HCT116 (cell line): ENCODE measurements around the gene KLF9. TPM values are rescaled to one million over a fixed set of nuclear protein-coding genes. Genes with fewer than 3 reads are reported as not detected.

Experiments used
- ATAC-seq: fragments of 200-7000 bp; cut with Tn5 transposase; 2 replicates; pipeline ENCODE4 v1.9.1; 2020; ENCODE audit warnings: mild to moderate bottlenecking, moderate library complexity
- BruUV-seq: library from RNA; stranded (reverse); fragments of 400-500 nt; replicated peaks from 2 replicates; lab custom pipeline; 2021; lab: Mats Ljungman, UMichigan
- CTCF ChIA-PET: fragments of 300-600 bp; sonication (Branson Sonifier 250); formaldehyde crosslinking; loops from one replicate; lab custom pipeline; 2021; ENCODE audit warnings: antibody characterized with exemption; lab: Charles Lee
- POLR2A ChIA-PET: fragments of 300-600, 350-600 bp; sonication (Branson Sonifier 250); formaldehyde crosslinking; loops from one replicate; lab custom pipeline; 2021; ENCODE audit warnings: antibody characterized with exemption; lab: Charles Lee
- RAD21 ChIA-PET, 2 experiments: fragments of 300-600 bp; sonication (Branson Sonifier 250); formaldehyde crosslinking; loops; one replicate each; lab custom pipeline; 2023; ENCODE audit warnings: low total read pairs in 2 of 2; ENCODE audit not compliant: uncharacterized antibody in 2 of 2, unreplicated experiment in 2 of 2, low non-redundant PET in 1 of 2; lab: Charles Lee
- DNase-seq: peaks from one replicate; pipeline ENCODE4 v3.0.0-alpha.2; 2010; ENCODE audit warnings: low read depth, low spot score
- H2AFZ ChIP-seq: fragments of 200-600 bp; shearing (Covaris generic), sonication (generic); 2 replicates; pipeline ENCODE4 v1.6.1; 2017; ENCODE audit warnings: low read depth, mixed run types, mixed read lengths, antibody characterized with exemption, low read length; ENCODE audit not compliant: poor library complexity, severe bottlenecking
- H3K27ac ChIP-seq: 2 replicates; pipeline ENCODE4 v1.5.1; 2012; ENCODE audit warnings: low read depth, low read length
- H3K27me3 ChIP-seq: fragments of 200-600 bp; sonication (generic); 2 replicates; pipeline ENCODE4 v1.6.1; 2016; ENCODE audit warnings: mixed run types, low read length, mixed read lengths; ENCODE audit not compliant: insufficient read depth
- H3K36me3 ChIP-seq, 2 experiments: fragments of 200-500 bp in 1 of 2; fragments of 200-600 bp in 1 of 2; sonication (Bioruptor generic) in 1 of 2; sonication (generic) in 1 of 2; 2 replicates each; pipeline versions ENCODE4 v1.5.1 to v1.6.1; 2014 to 2016; ENCODE audit warnings: low read length in 2 of 2, inconsistent platforms in 1 of 2, mixed read lengths in 1 of 2, mixed run types in 1 of 2; ENCODE audit not compliant: insufficient read depth in 2 of 2, control insufficient read depth in 1 of 2
- H3K4me1 ChIP-seq, 2 experiments: fragments of 200-600 bp in 1 of 2; sonication (generic) in 1 of 2; 2 replicates each; pipeline versions ENCODE4 v1.5.1 to v1.6.1; 2012 to 2017; ENCODE audit warnings: low read length in 2 of 2, inconsistent platforms in 1 of 2, mild to moderate bottlenecking in 1 of 2, mixed read lengths in 1 of 2, mixed run types in 1 of 2, moderate library complexity in 1 of 2; ENCODE audit not compliant: insufficient read depth in 2 of 2, control insufficient read depth in 1 of 2
- H3K4me2 ChIP-seq: fragments of 200-600 bp; sonication (generic); 2 replicates; pipeline ENCODE4 v1.6.1; 2017; ENCODE audit warnings: mixed run types, low read length, mixed read lengths
- H3K4me3 ChIP-seq, 2 experiments: fragments of 200-600 bp in 1 of 2; sonication (generic) in 1 of 2; replicated peaks in 1 of 2; 2 replicates each; pipeline ENCODE4 v1.5.1; 2011 to 2016; ENCODE audit warnings: low read length in 2 of 2, control low read depth in 1 of 2, low read depth in 1 of 2, mild to moderate bottlenecking in 1 of 2, mixed read lengths in 1 of 2, mixed run types in 1 of 2
- H3K79me2 ChIP-seq: fragments of 200-600 bp; sonication (generic); 2 replicates; pipeline ENCODE4 v1.6.1; 2017; ENCODE audit warnings: mild to moderate bottlenecking, mixed run types, low read length, moderate library complexity, mixed read lengths; ENCODE audit not compliant: insufficient read depth
- H3K9ac ChIP-seq: fragments of 200-600 bp; sonication (generic); 2 replicates; pipeline ENCODE4 v1.6.1; 2016; ENCODE audit warnings: low read length, mixed read lengths
- H3K9me2 ChIP-seq: fragments of 200-600 bp; sonication (generic), shearing (Covaris generic); 2 replicates; pipeline ENCODE4 v1.6.1; 2017; ENCODE audit warnings: mixed run types, mild to moderate bottlenecking, moderate library complexity; ENCODE audit not compliant: insufficient read depth
- H3K9me3 ChIP-seq, 2 experiments: fragments of 200-500 bp in 1 of 2; fragments of 200-600 bp in 1 of 2; sonication (Bioruptor generic) in 1 of 2; sonication (generic) in 1 of 2; 2 replicates each; pipeline ENCODE4 v1.6.1; 2014 to 2017; ENCODE audit warnings: low read length in 2 of 2, mixed read lengths in 2 of 2, inconsistent platforms in 1 of 2, low read depth in 1 of 2, mild to moderate bottlenecking in 1 of 2, mixed run types in 1 of 2, moderate library complexity in 1 of 2; ENCODE audit not compliant: control insufficient read depth in 1 of 2, insufficient read depth in 1 of 2
- H4K20me1 ChIP-seq: fragments of 200-600 bp; sonication (generic), shearing (Covaris generic); 2 replicates; pipeline ENCODE4 v1.6.1; 2017; ENCODE audit warnings: mixed run types, mild to moderate bottlenecking, moderate library complexity; ENCODE audit not compliant: insufficient read depth
- EZH2phosphoT487 ChIP-seq: fragments of 200-600 bp; IDR thresholded peaks from 2 replicates; pipeline ENCODE4 v1.6.1; 2018; ENCODE audit warnings: antibody characterized with exemption, borderline replicate concordance
- FOSL1 ChIP-seq: IDR thresholded peaks from 2 replicates; pipeline ENCODE4 v1.6.1; 2012; ENCODE audit warnings: low read depth
- JUND ChIP-seq: IDR thresholded peaks from 2 replicates; pipeline ENCODE4 v1.6.1; 2012
- POLR2AphosphoS5 ChIP-seq: IDR thresholded peaks from 2 replicates; pipeline ENCODE4 v1.6.1; 2011; ENCODE audit warnings: mild to moderate bottlenecking, low read depth, low read length, moderate library complexity
- SIN3A ChIP-seq: IDR thresholded peaks from 2 replicates; pipeline ENCODE4 v1.6.1; 2012; ENCODE audit warnings: low read depth
- SRF ChIP-seq: IDR thresholded peaks from 2 replicates; pipeline ENCODE4 v1.6.1; 2012; ENCODE audit warnings: low read depth
- YY1 ChIP-seq: IDR thresholded peaks from 2 replicates; pipeline ENCODE4 v1.6.1; 2011; ENCODE audit warnings: low read length, low read depth, moderate library complexity, mild to moderate bottlenecking; ENCODE audit not compliant: insufficient replicate concordance; ENCODE audit errors: extremely low read depth
- ZNF274 ChIP-seq: fragments of 200-500 bp; sonication (Bioruptor generic); IDR thresholded peaks from 2 replicates; pipeline ENCODE4 v1.6.1; 2014; ENCODE audit warnings: mild to moderate bottlenecking, low read depth, low read length, inconsistent platforms
- intact Hi-C: fragments of 100-400 bp; cut with micrococcal nuclease; formaldehyde crosslinking; loops from 2 replicates; pipeline ENCODE4 v1.10.0; 2022
- total RNA-seq: library from RNA; stranded (reverse); gene quantifications from one replicate; pipeline ENCODE4 v1.2.1, GENCODE V29; 2021; ENCODE audit not compliant: unreplicated experiment
- TF ChIP-seq, protein P1 (sequence below), 3 experiments: fragments of 200-600 bp in 1 of 3; sonication (generic) in 1 of 3; IDR thresholded peaks in 2 of 3; conservative IDR thresholded peaks in 1 of 3; 2 replicates each; pipeline ENCODE4 v1.5.1; 2012 to 2017; ENCODE audit warnings: low read depth in 2 of 3, low read length in 2 of 3, antibody characterized with exemption in 1 of 3, borderline replicate concordance in 1 of 3, control low read depth in 1 of 3, mild to moderate bottlenecking in 1 of 3, mixed read lengths in 1 of 3, mixed run types in 1 of 3, moderate library complexity in 1 of 3; ENCODE audit not compliant: insufficient read depth in 1 of 3
- TF ChIP-seq, protein P2 (sequence below): IDR thresholded peaks from 2 replicates; pipeline ENCODE4 v1.6.1; 2012
- TF ChIP-seq, protein P3 (sequence below): IDR thresholded peaks from 2 replicates; pipeline ENCODE4 v1.6.1; 2011; ENCODE audit warnings: mild to moderate bottlenecking, low read length, moderate library complexity; ENCODE audit not compliant: insufficient replicate concordance; ENCODE audit errors: extremely low read depth

KLF9 gene
- total RNA-seq, 1 experiment from 2014 or later: 8.3 TPM

DNA sequence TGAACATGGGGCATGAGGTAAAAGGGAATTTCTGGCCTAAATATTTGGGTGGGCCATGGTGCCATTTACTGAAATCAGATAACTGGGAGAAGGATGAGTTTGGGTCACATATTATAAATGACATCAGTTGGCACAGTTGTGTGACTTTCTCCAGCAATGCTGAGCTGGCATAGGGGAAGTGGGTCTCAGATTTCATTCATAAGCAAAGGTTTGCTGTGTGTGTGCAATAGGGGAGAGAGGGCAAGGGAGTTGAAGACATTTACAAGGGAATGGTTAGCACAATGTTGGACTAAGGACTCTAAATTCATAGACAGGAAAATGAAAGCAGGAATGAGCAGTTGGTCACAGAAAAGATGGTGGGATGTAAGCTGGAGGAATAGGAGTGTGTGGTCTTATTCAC lies 47.8 kb upstream of the KLF9 start:
- intact Hi-C loops: no loop called here
- Histone ChIP-seq H3K4me1 (peaks cover 0 to 8% of the 10 kb centered on the region in 2 experiments; a peak in 1 of 4 replicates), H3K79me2 (no peaks in the 10 kb centered on the region), H3K9ac (no peak overlapping the region), H3K4me2 (no peak overlapping the region), H3K27ac (no peak overlapping the region), H3K9me3 (no peaks in the 10 kb centered on the region), H3K27me3 (no peaks in the 10 kb centered on the region), H3K9me2 (no peaks in the 10 kb centered on the region), H4K20me1 (no peaks in the 10 kb centered on the region), H2AFZ (no peak overlapping the region), H3K4me3 (no peak overlapping the region), H3K36me3 (no peaks in the 10 kb centered on the region)
- ChIA-PET CTCF (no interaction called here), RAD21 (no interaction called here), POLR2A (no interaction called here)
- TF ChIP-seq EZH2phosphoT487 (no peak), SRF (no peak), JUND (no peak)
- TF ChIP-seq, protein P1, sequence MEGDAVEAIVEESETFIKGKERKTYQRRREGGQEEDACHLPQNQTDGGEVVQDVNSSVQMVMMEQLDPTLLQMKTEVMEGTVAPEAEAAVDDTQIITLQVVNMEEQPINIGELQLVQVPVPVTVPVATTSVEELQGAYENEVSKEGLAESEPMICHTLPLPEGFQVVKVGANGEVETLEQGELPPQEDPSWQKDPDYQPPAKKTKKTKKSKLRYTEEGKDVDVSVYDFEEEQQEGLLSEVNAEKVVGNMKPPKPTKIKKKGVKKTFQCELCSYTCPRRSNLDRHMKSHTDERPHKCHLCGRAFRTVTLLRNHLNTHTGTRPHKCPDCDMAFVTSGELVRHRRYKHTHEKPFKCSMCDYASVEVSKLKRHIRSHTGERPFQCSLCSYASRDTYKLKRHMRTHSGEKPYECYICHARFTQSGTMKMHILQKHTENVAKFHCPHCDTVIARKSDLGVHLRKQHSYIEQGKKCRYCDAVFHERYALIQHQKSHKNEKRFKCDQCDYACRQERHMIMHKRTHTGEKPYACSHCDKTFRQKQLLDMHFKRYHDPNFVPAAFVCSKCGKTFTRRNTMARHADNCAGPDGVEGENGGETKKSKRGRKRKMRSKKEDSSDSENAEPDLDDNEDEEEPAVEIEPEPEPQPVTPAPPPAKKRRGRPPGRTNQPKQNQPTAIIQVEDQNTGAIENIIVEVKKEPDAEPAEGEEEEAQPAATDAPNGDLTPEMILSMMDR (IDR thresholded peaks at IDR 0.05 in 2 of 3, conservative IDR thresholded peaks at IDR 0.05 in 1 of 3; ENCODE audit: borderline replicate concordance in 1 of 3, insufficient read depth in 1 of 3, low read depth in 2 of 3, low read length in 2 of 3): no peak
- no TSS peak for BruUV-seq
- DNase-seq (no peak), ATAC-seq (no peak)

DNA sequence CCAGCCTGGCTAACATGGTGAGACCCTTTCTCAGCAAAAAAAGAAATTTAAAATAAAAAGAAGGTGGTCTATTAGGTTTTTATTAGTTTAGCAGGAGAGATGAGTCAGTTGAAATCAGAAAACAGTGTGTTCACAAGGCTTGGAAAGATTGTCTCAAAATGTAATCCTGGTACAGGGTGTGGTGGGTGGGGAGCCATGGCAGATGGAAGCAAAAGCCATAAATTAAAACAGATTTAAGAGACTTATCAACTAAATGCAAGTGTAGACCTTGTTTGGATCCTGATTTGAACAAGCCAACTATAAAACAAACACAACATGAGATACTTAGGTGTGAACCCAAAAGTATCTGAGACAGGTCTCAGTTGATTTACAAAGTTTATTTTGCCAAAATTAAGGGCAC lies 42.8 kb upstream of the KLF9 start:
- H3K9me2 ChIP-seq: no peaks in the 10 kb centered on the region
- no peaks in the 10 kb centered on the region for H3K27me3 ChIP-seq
- POLR2A ChIA-PET: no interaction called here
- intact Hi-C loops: no loop called here
- H2AFZ ChIP-seq: no peak overlapping the region
- TF ChIP-seq, protein P2, sequence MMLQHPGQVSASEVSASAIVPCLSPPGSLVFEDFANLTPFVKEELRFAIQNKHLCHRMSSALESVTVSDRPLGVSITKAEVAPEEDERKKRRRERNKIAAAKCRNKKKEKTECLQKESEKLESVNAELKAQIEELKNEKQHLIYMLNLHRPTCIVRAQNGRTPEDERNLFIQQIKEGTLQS: no peak
- TF ChIP-seq POLR2AphosphoS5: no peak
- TF ChIP-seq SRF: no peak
- TF ChIP-seq SIN3A: no peak
- no peak for TF ChIP-seq ZNF274
- no peak for TF ChIP-seq YY1
- TF ChIP-seq JUND: no peak
- TF ChIP-seq, protein P3, sequence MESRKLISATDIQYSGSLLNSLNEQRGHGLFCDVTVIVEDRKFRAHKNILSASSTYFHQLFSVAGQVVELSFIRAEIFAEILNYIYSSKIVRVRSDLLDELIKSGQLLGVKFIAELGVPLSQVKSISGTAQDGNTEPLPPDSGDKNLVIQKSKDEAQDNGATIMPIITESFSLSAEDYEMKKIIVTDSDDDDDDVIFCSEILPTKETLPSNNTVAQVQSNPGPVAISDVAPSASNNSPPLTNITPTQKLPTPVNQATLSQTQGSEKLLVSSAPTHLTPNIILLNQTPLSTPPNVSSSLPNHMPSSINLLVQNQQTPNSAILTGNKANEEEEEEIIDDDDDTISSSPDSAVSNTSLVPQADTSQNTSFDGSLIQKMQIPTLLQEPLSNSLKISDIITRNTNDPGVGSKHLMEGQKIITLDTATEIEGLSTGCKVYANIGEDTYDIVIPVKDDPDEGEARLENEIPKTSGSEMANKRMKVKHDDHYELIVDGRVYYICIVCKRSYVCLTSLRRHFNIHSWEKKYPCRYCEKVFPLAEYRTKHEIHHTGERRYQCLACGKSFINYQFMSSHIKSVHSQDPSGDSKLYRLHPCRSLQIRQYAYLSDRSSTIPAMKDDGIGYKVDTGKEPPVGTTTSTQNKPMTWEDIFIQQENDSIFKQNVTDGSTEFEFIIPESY: no peak
- no peak for TF ChIP-seq FOSL1
- BruUV-seq: no TSS peak
- no peak overlapping the region for H3K4me2 ChIP-seq
- H3K9me3 ChIP-seq: no peaks in the 10 kb centered on the region
- ATAC-seq (no peak), DNase-seq (no peak)
- H3K79me2 ChIP-seq: no peaks in the 10 kb centered on the region
- no peak overlapping the region for H3K4me3 ChIP-seq
- H3K27ac ChIP-seq: no peak overlapping the region
- CTCF ChIA-PET: no interaction called here
- no peaks in the 10 kb centered on the region for H3K4me1 ChIP-seq
- H3K36me3 ChIP-seq: no peaks in the 10 kb centered on the region
- no peak overlapping the region for H3K9ac ChIP-seq
- RAD21 ChIA-PET: no interaction called here
- no peaks in the 10 kb centered on the region for H4K20me1 ChIP-seq
